Calu3 (cell line): ENCODE measurements around the gene INSYN2B. TPM values are rescaled to one million over a fixed set of nuclear protein-coding genes. Genes with fewer than 3 reads are reported as not detected.

ENCODE experiments used
- BruUV-seq: library from RNA; stranded (reverse); fragments of 400-500 nt; replicated peaks from 2 replicates; lab custom pipeline; 2021; lab: Mats Ljungman, UMichigan
- CTCF ChIA-PET: fragments of 300-600 bp; sonication (Branson Sonifier 250); formaldehyde crosslinking; loops from one replicate; lab custom pipeline; 2022; ENCODE audit warnings: antibody characterized with exemption; lab: Charles Lee
- DNase-seq: peaks from one replicate; pipeline ENCODE4 v3.0.0; 2022
- H3K27ac Mint-ChIP-seq: one replicate; pipeline ENCODE4 v1.8.0; 2022; ENCODE audit warnings: mixed read lengths; ENCODE audit not compliant: unreplicated experiment
- H3K27me3 Mint-ChIP-seq: one replicate; pipeline ENCODE4 v1.8.0; 2022; ENCODE audit warnings: mixed read lengths; ENCODE audit not compliant: unreplicated experiment
- H3K36me3 Mint-ChIP-seq: one replicate; pipeline ENCODE4 v1.8.0; 2022; ENCODE audit warnings: mild to moderate bottlenecking, moderate library complexity, mixed read lengths; ENCODE audit not compliant: insufficient read depth, unreplicated experiment
- H3K4me1 Mint-ChIP-seq: one replicate; pipeline ENCODE4 v1.8.0; 2022; ENCODE audit warnings: mild to moderate bottlenecking, low read depth, mixed read lengths; ENCODE audit not compliant: unreplicated experiment
- H3K4me3 Mint-ChIP-seq: one replicate; pipeline ENCODE4 v1.8.0; 2022; ENCODE audit warnings: mild to moderate bottlenecking, low read depth, moderate library complexity, mixed read lengths; ENCODE audit not compliant: unreplicated experiment
- H3K9me3 Mint-ChIP-seq: one replicate; pipeline ENCODE4 v1.8.0; 2022; ENCODE audit warnings: low read depth, mixed read lengths; ENCODE audit not compliant: unreplicated experiment
- CTCF ChIP-seq: fragments of 200-600 bp; IDR thresholded peaks from one replicate; pipeline ENCODE4 v1.8.0; 2022; ENCODE audit warnings: antibody characterized with exemption; ENCODE audit not compliant: unreplicated experiment
- intact Hi-C: fragments of 100-400 bp; cut with micrococcal nuclease; formaldehyde crosslinking; loops from one replicate; pipeline ENCODE4 v1.10.0; 2022; ENCODE audit not compliant: unreplicated experiment
- total RNA-seq: library from RNA; stranded (reverse); gene quantifications from 2 replicates; pipeline ENCODE4 v1.2.3, GENCODE V29; 2022

Gene INSYN2B
- total RNA-seq, 1 experiment from 2014 or later, result not detected

DNA sequence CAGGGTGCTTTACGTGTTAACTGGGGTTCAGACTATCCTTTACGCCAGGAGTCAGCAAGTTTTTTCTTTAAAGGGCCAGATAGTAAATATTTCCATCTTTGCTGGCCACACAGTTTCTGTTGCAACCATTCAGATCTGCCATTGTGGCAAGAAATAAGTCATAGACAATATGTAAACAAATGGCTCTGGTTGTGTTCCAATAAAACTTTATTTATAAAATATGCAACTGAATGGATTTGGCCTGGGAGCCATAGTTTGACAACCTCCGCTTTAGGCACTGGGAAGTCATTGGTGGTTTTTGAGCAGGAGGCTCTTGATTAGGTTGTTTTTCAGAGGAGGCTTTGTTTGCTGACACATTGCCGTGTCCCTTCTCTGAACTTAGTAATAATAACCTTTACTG, 90.7 kb downstream of the INSYN2B start:
- no peak for TF ChIP-seq CTCF
- no peak overlapping the region for H3K4me3 Mint-ChIP-seq
- H3K4me1 Mint-ChIP-seq, result no peaks in the 10 kb centered on the region
- CTCF ChIA-PET, result no interaction called here
- DNase-seq, result no peak
- H3K27ac Mint-ChIP-seq, result no peak overlapping the region
- H3K36me3 Mint-ChIP-seq, result no peaks in the 10 kb centered on the region
- H3K27me3 Mint-ChIP-seq, result peaks cover 58% of the 10 kb centered on the region
- H3K9me3 Mint-ChIP-seq, result no peaks in the 10 kb centered on the region
- intact Hi-C loops, result no loop called here
- BruUV-seq, result no TSS peak

DNA sequence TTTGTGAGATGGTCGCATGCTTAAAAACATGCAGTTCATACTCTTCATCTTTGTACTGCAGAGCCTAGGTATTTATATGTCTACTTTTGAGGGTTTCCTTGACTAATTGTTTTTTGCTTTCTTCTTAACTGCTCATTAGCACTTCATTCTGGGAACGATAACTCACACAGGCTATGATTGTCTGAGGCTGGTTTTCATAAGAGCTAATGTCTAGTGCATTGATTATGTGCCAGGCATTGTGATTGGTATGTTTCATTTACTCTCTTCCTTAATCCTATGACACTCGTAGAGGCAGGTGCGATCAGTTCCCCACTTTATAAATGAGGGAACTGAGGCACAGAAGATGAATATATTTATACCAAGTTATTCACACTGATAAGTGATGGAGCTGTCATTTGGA, 93.6 kb downstream of the INSYN2B start:
- intact Hi-C loops, result no loop called here
- no peaks in the 10 kb centered on the region for H3K36me3 Mint-ChIP-seq
- H3K27ac Mint-ChIP-seq, result no peak overlapping the region
- DNase-seq, result no peak
- no peaks in the 10 kb centered on the region for H3K4me1 Mint-ChIP-seq
- H3K27me3 Mint-ChIP-seq, result peaks cover 68% of the 10 kb centered on the region
- no peaks in the 10 kb centered on the region for H3K9me3 Mint-ChIP-seq
- TF ChIP-seq CTCF, result no peak
- no TSS peak for BruUV-seq
- CTCF ChIA-PET, result interaction anchor here (0.5 kb wide), 1 partner anchor 1501 kb away, joined by 4 read pairs; no protein-coding TSS in a partner anchor
- no peak overlapping the region for H3K4me3 Mint-ChIP-seq

- H3K9me3 Mint-ChIP-seq, result no peaks in the 10 kb centered on the region
- CTCF ChIA-PET, result no interaction called here
- intact Hi-C loops, result no loop called here
- no peak for DNase-seq
- no TSS peak for BruUV-seq
- peaks cover 68% of the 10 kb centered on the region for H3K27me3 Mint-ChIP-seq
- no peaks in the 10 kb centered on the region for H3K36me3 Mint-ChIP-seq
- H3K27ac Mint-ChIP-seq, result no peak overlapping the region
- no peak overlapping the region for H3K4me3 Mint-ChIP-seq
- TF ChIP-seq CTCF, result no peak
- no peaks in the 10 kb centered on the region for H3K4me1 Mint-ChIP-seq
Observed at GRCh38 chr5:169886033-169886432, 94.3 kb downstream of the INSYN2B start.

DNA sequence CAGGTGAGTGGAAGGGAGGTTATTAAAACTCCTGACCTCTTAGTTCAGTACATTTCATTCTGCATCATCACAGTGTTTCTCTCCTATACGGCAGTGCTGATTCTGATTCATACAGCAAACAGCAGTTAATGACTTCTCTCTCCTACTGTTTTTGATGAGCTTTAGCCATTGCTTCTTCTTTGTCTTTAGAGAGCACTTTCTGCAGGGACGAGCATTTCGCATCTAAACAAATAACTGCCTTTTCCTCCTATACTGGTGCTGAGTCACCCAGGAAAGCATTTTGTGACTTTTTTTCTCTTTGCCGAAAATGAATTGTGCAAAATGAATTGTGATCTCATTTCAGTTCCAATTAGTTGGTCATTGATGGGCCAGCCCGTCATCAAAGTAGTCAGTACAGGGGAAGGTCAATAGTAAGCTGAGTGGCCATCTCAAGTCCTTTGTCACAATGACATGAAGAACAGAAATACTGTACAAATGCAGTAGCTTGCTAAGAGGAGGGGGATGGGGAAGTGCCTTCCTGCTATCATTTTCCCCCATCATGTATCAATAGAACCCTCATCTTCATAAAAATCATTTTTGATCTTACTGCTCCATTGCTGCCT, 98.5 kb downstream of the INSYN2B start:
- BruUV-seq, result no TSS peak
- CTCF ChIA-PET, result no interaction called here
- intact Hi-C loops, result no loop called here
- H3K4me3 Mint-ChIP-seq, result no peak overlapping the region
- H3K4me1 Mint-ChIP-seq, result no peaks in the 10 kb centered on the region
- H3K27ac Mint-ChIP-seq, result no peak overlapping the region
- peaks cover 87% of the 10 kb centered on the region for H3K27me3 Mint-ChIP-seq
- no peaks in the 10 kb centered on the region for H3K36me3 Mint-ChIP-seq
- DNase-seq, result no peak
- no peaks in the 10 kb centered on the region for H3K9me3 Mint-ChIP-seq
- TF ChIP-seq CTCF, result no peak
